HepG2 (cell line): ENCODE data around the gene CST3. TPM values are rescaled to one million over a fixed set of nuclear protein-coding genes. Genes with fewer than 3 reads are reported as not detected.

Experiments
- ATM ChIP-seq: fragments of 450-650 bp; IDR thresholded peaks from 2 replicates; pipeline ENCODE4 v1.7.1; 2017; ENCODE audit warnings: mild to moderate bottlenecking, borderline replicate concordance
- FOXK2 ChIP-seq: fragments of 450-650 bp; IDR thresholded peaks from 2 replicates; pipeline ENCODE4 v1.6.1; 2016
- HNRNPL ChIP-seq: fragments of 200-400 bp; formaldehyde crosslinking; IDR thresholded peaks from 2 replicates; pipeline ENCODE4 v1.6.1; 2017; ENCODE audit warnings: mild to moderate bottlenecking, low read depth, low read length
- HNRNPLL ChIP-seq: fragments of 200-400 bp; formaldehyde crosslinking; IDR thresholded peaks from 2 replicates; pipeline ENCODE4 v1.6.1; 2017; ENCODE audit warnings: mild to moderate bottlenecking, low read depth, low read length; ENCODE audit not compliant: poor library complexity, severe bottlenecking
- KLF13 ChIP-seq: sonication (generic); formaldehyde crosslinking; IDR thresholded peaks from 2 replicates; pipeline ENCODE4 v1.4.0; 2020; ENCODE audit warnings: mild to moderate bottlenecking, missing genetic modification reagents
- MNT ChIP-seq: fragments of 450-650 bp; IDR thresholded peaks from 2 replicates; pipeline ENCODE4 v1.6.1; 2016
- RAD21 ChIP-seq: fragments of 450-650 bp; formaldehyde crosslinking; IDR thresholded peaks from 2 replicates; pipeline ENCODE4 v1.5.0; 2020; ENCODE audit warnings: mild to moderate bottlenecking
- RBAK ChIP-seq: sonication (generic); formaldehyde crosslinking; IDR thresholded peaks from 2 replicates; pipeline ENCODE4 v1.5.1; 2020; ENCODE audit warnings: mild to moderate bottlenecking, missing genetic modification reagents
- SIX1 ChIP-seq: sonication (generic); formaldehyde crosslinking; IDR thresholded peaks from 2 replicates; pipeline ENCODE4 v1.4.0; 2020; ENCODE audit warnings: missing genetic modification reagents, borderline replicate concordance
- SP5 ChIP-seq: IDR thresholded peaks from 2 replicates; pipeline ENCODE4 v1.6.1; 2016; ENCODE audit warnings: low read depth, borderline replicate concordance
- SSRP1 ChIP-seq: IDR thresholded peaks from 2 replicates; pipeline ENCODE4 v1.6.1; 2016; ENCODE audit warnings: control low read depth
- ZBTB34 ChIP-seq: sonication (generic); formaldehyde crosslinking; IDR thresholded peaks from 2 replicates; pipeline ENCODE4 v1.8.0; 2022; ENCODE audit warnings: mild to moderate bottlenecking, missing genetic modification reagents
- ZNF20 ChIP-seq: sonication (generic); formaldehyde crosslinking; IDR thresholded peaks from 2 replicates; pipeline ENCODE4 v1.4.0; 2020; ENCODE audit warnings: mild to moderate bottlenecking, moderate library complexity, missing genetic modification reagents
- ZNF256 ChIP-seq: sonication (generic); formaldehyde crosslinking; conservative IDR thresholded peaks from 2 replicates; pipeline ENCODE4 v1.4.0; 2020; ENCODE audit warnings: missing genetic modification reagents
- ZNF282 ChIP-seq: fragments of 450-650 bp; IDR thresholded peaks from 2 replicates; pipeline ENCODE4 v1.6.1; 2018; ENCODE audit not compliant: partially characterized antibody
- ZNF382 ChIP-seq: sonication (generic); formaldehyde crosslinking; IDR thresholded peaks from 2 replicates; pipeline ENCODE4 v1.5.0; 2020; ENCODE audit warnings: missing genetic modification reagents, mild to moderate bottlenecking, borderline replicate concordance
- ZNF383 ChIP-seq: sonication (generic); formaldehyde crosslinking; IDR thresholded peaks from 2 replicates; pipeline ENCODE4 v1.4.0; 2020; ENCODE audit warnings: missing genetic modification reagents, mild to moderate bottlenecking, borderline replicate concordance
- ZNF44 ChIP-seq: sonication (generic); formaldehyde crosslinking; IDR thresholded peaks from 2 replicates; pipeline ENCODE4 v1.5.1; 2020; ENCODE audit warnings: mild to moderate bottlenecking, missing genetic modification reagents
- ZNF646 ChIP-seq: sonication (generic); formaldehyde crosslinking; IDR thresholded peaks from 2 replicates; pipeline ENCODE4 v1.9.0; 2021; ENCODE audit warnings: mild to moderate bottlenecking, missing genetic modification reagents
- ZNF7 ChIP-seq: IDR thresholded peaks from 2 replicates; pipeline ENCODE4 v1.6.1; 2016; ENCODE audit warnings: missing biosample characterization, missing genetic modification reagents
- polyA plus RNA-seq, 8 experiments: library from polyadenylated mRNA; depleted of rRNA in 3 of 8; stranded (reverse) in 7 of 8; unstranded in 1 of 8; fragments of >200 nt; fragmentation: Illumina TruSeq in 4 of 8; extraction: Trizol in 4 of 8; gene quantifications; 2 replicates each; pipeline versions ENCODE4 v1.2.1 to v1.2.3, GENCODE V29; 2011 to 2016; ENCODE audit warnings: low read depth in 4 of 8, missing spikeins in 1 of 8, mixed read lengths in 1 of 8; ENCODE audit not compliant: insufficient read depth in 1 of 8
- total RNA-seq, 5 experiments: library from RNA; depleted of rRNA; stranded (reverse); fragments of >200 nt; fragmentation: Illumina TruSeq; extraction: Trizol; gene quantifications; 2 replicates each; pipeline ENCODE4 v1.2.3, GENCODE V29; 2016; ENCODE audit warnings: low read depth in 1 of 5

Gene CST3
- total and polyA plus RNA-seq, 2 of the 13 experiments (the other 11 are each of a cell fraction or from before 2014, with no cell fraction given), result 690 to 1,005 TPM

- peak; percentile 54 for TF ChIP-seq MNT
- TF ChIP-seq ZNF44 (CRISPR knock-in tag), result 0 out of 2 replicates have a peak, but pooled peaks have one; percentile 39
- no peak for TF ChIP-seq RAD21
- peak; percentile 32 for TF ChIP-seq HNRNPLL
- no peak for TF ChIP-seq ZNF646
- no peak for TF ChIP-seq ZNF20 (CRISPR knock-in tag)
- no peak for TF ChIP-seq SSRP1
- no peak for TF ChIP-seq SIX1
- no peak for TF ChIP-seq ZNF282
- 0 out of 2 replicates have a peak, but pooled peaks have one; percentile 19 for TF ChIP-seq SP5 (CRISPR knock-in tag)
- no peak for TF ChIP-seq ZNF7
- TF ChIP-seq FOXK2, result no peak; the same call in 1 of the 2 replicates
- no peak for TF ChIP-seq ZNF382 (CRISPR knock-in tag)
- no peak for TF ChIP-seq ZBTB34
- no peak for TF ChIP-seq KLF13 (CRISPR knock-in tag)
- peak; percentile 36; the same call in 1 of the 2 replicates for TF ChIP-seq RBAK (CRISPR knock-in tag)
- TF ChIP-seq ZNF383, result no peak; the same call in 1 of the 2 replicates
- no peak for TF ChIP-seq ATM
- no peak for TF ChIP-seq HNRNPL
- peak; percentile 60; the same call in 1 of the 2 replicates for TF ChIP-seq ZNF256 (CRISPR knock-in tag)
Measured at GRCh38 chr20:23586735-23587525, 50.8 kb downstream of the CST3 start (continued).
